Transverse colon (tissue), 4 donors: Measurements from ENCODE around the gene SMURF2. TPM values are rescaled to one million over a fixed set of nuclear protein-coding genes. Genes with fewer than 3 reads are reported as not detected.

Experiments used
- DNase-seq: peaks from one replicate; pipeline ENCODE4 v3.0.0-alpha.2; 2019
- H3K27ac ChIP-seq, 4 donors: fragments of 200-600 bp; sonication (generic); 2 replicates each; pipeline ENCODE4 v1.5.1; 2016 to 2018; ENCODE audit warnings: inconsistent platforms in 4 of 4
- H3K27me3 ChIP-seq: fragments of 200-600 bp; sonication (generic); 2 replicates; pipeline ENCODE4 v1.5.1; 2017; ENCODE audit warnings: inconsistent platforms
- H3K36me3 ChIP-seq, 4 donors: fragments of 200-600 bp; sonication (generic); 2 replicates each; pipeline ENCODE4 v1.5.1; 2017 to 2019; ENCODE audit warnings: inconsistent platforms in 4 of 4
- H3K4me1 ChIP-seq, 4 donors: fragments of 200-600 bp; sonication (generic); 2 replicates each; pipeline ENCODE4 v1.5.1; 2017 to 2020; ENCODE audit warnings: inconsistent platforms in 4 of 4
- H3K4me3 ChIP-seq, 4 donors: fragments of 200-600 bp; sonication (generic); 1 replicate in 1 of 4; 2 replicates in 3 of 4; pipeline versions ENCODE4 v1.5.1 to v1.6.1; 2017 to 2019; ENCODE audit warnings: inconsistent platforms in 4 of 4
- H3K9me3 ChIP-seq, 2 donors: fragments of 200-600 bp; sonication (generic); 2 replicates each; pipeline ENCODE4 v1.5.1; 2017 to 2019; ENCODE audit warnings: inconsistent platforms in 2 of 2
- CTCF ChIP-seq, 5 experiments: fragments of 200-600 bp in 3 of 5; fragments of 450-650 bp in 2 of 5; sonication (generic) in 3 of 5; IDR thresholded peaks; 1 replicate in 2 of 5; 2 replicates in 3 of 5; pipeline ENCODE4 v1.5.1; 2016 to 2017; ENCODE audit warnings: antibody characterized with exemption in 5 of 5, inconsistent platforms in 3 of 5, mild to moderate bottlenecking in 2 of 5, moderate library complexity in 1 of 5
- EP300 ChIP-seq: sonication (generic); formaldehyde crosslinking; IDR thresholded peaks from one replicate; pipeline ENCODE4 v1.6.1; 2017; ENCODE audit warnings: antibody characterized with exemption, low read depth
- POLR2A ChIP-seq: fragments of 450-650 bp; IDR thresholded peaks from one replicate; pipeline ENCODE4 v1.6.1; 2016; ENCODE audit warnings: antibody characterized with exemption, mild to moderate bottlenecking, moderate library complexity
- POLR2AphosphoS5 ChIP-seq, 3 donors: sonication (generic); formaldehyde crosslinking; IDR thresholded peaks; one replicate each; pipeline ENCODE4 v1.6.1; 2016; ENCODE audit warnings: antibody characterized with exemption in 3 of 3
- WGBS, 2 donors: methylation state at CpG; one replicate each; pipeline ENCODE4 v1.1.5; 2018; ENCODE audit warnings: low coverage in 1 of 2; 5-methylcytosine and 5-hydroxymethylcytosine counted together
- in situ Hi-C, 4 donors: fragments of 200-750 bp; cut with MboI; loops; one replicate each; pipeline versions ENCODE4 v1.15.0 to v1.15.1; 2017; ENCODE audit warnings: low sequenced_read_pairs in 3 of 4, low pct_ligation_motif_present in 1 of 4, low pct_unique_long_range_greater_than_20kb in 1 of 4
- intact Hi-C: fragments of 100-400 bp; cut with DNase I; formaldehyde crosslinking; loops from one replicate; pipeline ENCODE4 v1.15.1; 2023; ENCODE audit warnings: low total_unique reads
- total RNA-seq, 4 donors: library from RNA; depleted of rRNA; stranded (reverse); fragments of >200 nt; gene quantifications; one replicate each; pipeline ENCODE4 v1.1.0, GENCODE V29; 2016

The SMURF2 gene
- total RNA-seq, 4 donors from 2014 or later: 5.0 to 27.0 (median 14.0) TPM

- H3K27me3 ChIP-seq: no peaks in the 10 kb centered on the region
- intact Hi-C loops (no loop called here), in situ Hi-C loops (no loop called here)
- DNase-seq: no peak
- TF ChIP-seq POLR2AphosphoS5 (IDR thresholded peaks at IDR 0.05): no peak
- TF ChIP-seq POLR2A: no peak
- no peak for TF ChIP-seq CTCF (IDR thresholded peaks at IDR 0.05)
- no peak for TF ChIP-seq EP300
- no peaks in the 10 kb centered on the region for H3K9me3 ChIP-seq
- no peak overlapping the region for H3K27ac ChIP-seq
- no peaks in the 10 kb centered on the region for H3K36me3 ChIP-seq
- peaks cover 3 to 32% (median 15%) of the 10 kb centered on the region in 4 donors for H3K4me1 ChIP-seq
- WGBS, 2 donors: 62 to 70% methylated on average over 3 of the region's 3 CpGs
- H3K4me3 ChIP-seq: no peak overlapping the region
Observed at GRCh38 chr17:64632194-64632593, 29.9 kb downstream of the SMURF2 start.

GRCh38 chr17:64630309-64631223 is 31.5 kb downstream of the SMURF2 start:
- in situ Hi-C loops (no loop called here), intact Hi-C loops (no loop called here)
- H3K4me1 ChIP-seq: peaks cover 3 to 32% (median 15%) of the 10 kb centered on the region in 4 donors
- H3K27ac ChIP-seq: no peak overlapping the region
- no peaks in the 10 kb centered on the region for H3K36me3 ChIP-seq
- no peaks in the 10 kb centered on the region for H3K9me3 ChIP-seq
- 87 to 91% methylated on average over 2 to 6 of the region's 6 CpGs for WGBS, 2 donors
- H3K27me3 ChIP-seq: no peaks in the 10 kb centered on the region
- DNase-seq: no peak
- no peak overlapping the region for H3K4me3 ChIP-seq
- TF ChIP-seq POLR2A (no peak), POLR2AphosphoS5 (IDR thresholded peaks at IDR 0.05) (no peak), EP300 (no peak), CTCF (IDR thresholded peaks at IDR 0.05) (no peak)

GRCh38 chr17:64628641-64629040 is 33.5 kb downstream of the SMURF2 start:
- no peak for DNase-seq
- peaks cover 3 to 34% (median 15%) of the 10 kb centered on the region in 4 donors for H3K4me1 ChIP-seq
- TF ChIP-seq POLR2A (no peak), POLR2AphosphoS5 (IDR thresholded peaks at IDR 0.05) (no peak), CTCF (IDR thresholded peaks at IDR 0.05) (no peak), EP300 (no peak)
- no peaks in the 10 kb centered on the region for H3K9me3 ChIP-seq
- no peaks in the 10 kb centered on the region for H3K36me3 ChIP-seq
- in situ Hi-C loops (no loop called here), intact Hi-C loops (no loop called here)
- H3K4me3 ChIP-seq: no peak overlapping the region
- no peaks in the 10 kb centered on the region for H3K27me3 ChIP-seq
- 76 to 100% methylated on average over 1 of the region's 1 CpG for WGBS, 2 donors
- H3K27ac ChIP-seq: no peak overlapping the region

- Histone ChIP-seq H3K9me3 (no peaks in the 10 kb centered on the region), H3K4me1 (peaks cover 3 to 36% (median 12%) of the 10 kb centered on the region in 4 donors), H3K4me3 (no peak overlapping the region), H3K27ac (no peak overlapping the region), H3K36me3 (no peaks in the 10 kb centered on the region), H3K27me3 (no peaks in the 10 kb centered on the region)
- intact Hi-C loops (no loop called here), in situ Hi-C loops (no loop called here)
- WGBS, 2 donors: 54 to 78% methylated on average over 3 to 5 of the region's 5 CpGs
- no peak for DNase-seq
- TF ChIP-seq POLR2A (no peak), CTCF (IDR thresholded peaks at IDR 0.05) (no peak), EP300 (no peak), POLR2AphosphoS5 (IDR thresholded peaks at IDR 0.05) (no peak)
Observed at GRCh38 chr17:64627797-64628196, 34.3 kb downstream of the SMURF2 start.
